BE2C (cell line): ENCODE measurements around the gene RASA1.

Source experiments
- DNase-seq: peaks from one replicate; pipeline ENCODE4 v3.0.0-alpha.2; 2020
- H3K27me3 ChIP-seq: fragments of 250-450 bp; sonication (Bioruptor Pico); 2 replicates; pipeline ENCODE4 v1.5.1; 2020; ENCODE audit warnings: mild to moderate bottlenecking
- H3K36me3 ChIP-seq: fragments of 250-450 bp; sonication (Bioruptor Pico); 2 replicates; pipeline ENCODE4 v1.5.1; 2020; ENCODE audit warnings: mild to moderate bottlenecking
- H3K4me1 ChIP-seq: fragments of 250-450 bp; sonication (Bioruptor Pico); 2 replicates; pipeline ENCODE4 v1.5.1; 2020
- H3K4me3 ChIP-seq: 2 replicates; pipeline ENCODE4 v1.5.1; 2011; ENCODE audit warnings: low read depth, low read length
- H3K9me3 ChIP-seq: fragments of 250-450 bp; sonication (Bioruptor Pico); 2 replicates; pipeline ENCODE4 v1.5.1; 2020
- CTCF ChIP-seq: IDR thresholded peaks from 2 replicates; pipeline ENCODE4 v1.5.1; 2012; ENCODE audit warnings: mild to moderate bottlenecking, low read depth, low read length

The RASA1 gene

GRCh38 chr5:87311405-87312279 is 44.0 kb downstream of the RASA1 start:
- no peak for DNase-seq
- no peaks in the 10 kb centered on the region for H3K9me3 ChIP-seq
- no peak for TF ChIP-seq CTCF

GRCh38 chr5:87313216-87313615 is 45.5 kb downstream of the RASA1 start:
- no peaks in the 10 kb centered on the region for H3K4me1 ChIP-seq
- no peaks in the 10 kb centered on the region for H3K9me3 ChIP-seq
- H3K36me3 ChIP-seq: no peaks in the 10 kb centered on the region
- no peak for TF ChIP-seq CTCF
- no peaks in the 10 kb centered on the region for H3K27me3 ChIP-seq
- DNase-seq: no peak
- H3K4me3 ChIP-seq: no peak overlapping the region

More at GRCh38 chr5:87311405-87312279, 44.0 kb downstream of the RASA1 start:
- Histone ChIP-seq H3K4me1 (no peaks in the 10 kb centered on the region), H3K4me3 (no peak overlapping the region), H3K36me3 (no peaks in the 10 kb centered on the region), H3K27me3 (no peaks in the 10 kb centered on the region)

DNA sequence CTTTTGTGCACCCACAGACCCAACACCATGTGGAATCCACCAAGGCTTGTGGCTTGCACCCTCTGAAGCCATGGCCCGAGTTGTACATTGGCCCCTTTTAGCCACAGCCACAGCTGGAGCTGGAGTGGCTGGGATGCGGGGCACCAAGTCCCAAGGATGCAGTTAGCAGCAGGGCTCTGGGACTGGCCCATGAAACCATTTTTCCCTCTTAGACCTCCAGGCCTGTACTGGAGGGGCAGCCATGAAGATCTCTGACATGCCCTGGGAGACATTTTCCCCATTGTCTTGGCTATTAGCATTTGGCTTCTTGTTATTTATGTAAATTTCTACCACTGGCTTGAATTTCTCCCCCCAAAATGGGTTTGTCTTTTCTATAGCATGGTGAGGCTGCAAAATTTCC is 51.8 kb downstream of the RASA1 start:
- no peak for TF ChIP-seq CTCF
- no peaks in the 10 kb centered on the region for H3K4me1 ChIP-seq
- no peak overlapping the region for H3K4me3 ChIP-seq
- no peaks in the 10 kb centered on the region; the same call in 1 of the 2 replicates for H3K36me3 ChIP-seq
- no peaks in the 10 kb centered on the region for H3K9me3 ChIP-seq
- no peak for DNase-seq
- H3K27me3 ChIP-seq: no peaks in the 10 kb centered on the region

DNA sequence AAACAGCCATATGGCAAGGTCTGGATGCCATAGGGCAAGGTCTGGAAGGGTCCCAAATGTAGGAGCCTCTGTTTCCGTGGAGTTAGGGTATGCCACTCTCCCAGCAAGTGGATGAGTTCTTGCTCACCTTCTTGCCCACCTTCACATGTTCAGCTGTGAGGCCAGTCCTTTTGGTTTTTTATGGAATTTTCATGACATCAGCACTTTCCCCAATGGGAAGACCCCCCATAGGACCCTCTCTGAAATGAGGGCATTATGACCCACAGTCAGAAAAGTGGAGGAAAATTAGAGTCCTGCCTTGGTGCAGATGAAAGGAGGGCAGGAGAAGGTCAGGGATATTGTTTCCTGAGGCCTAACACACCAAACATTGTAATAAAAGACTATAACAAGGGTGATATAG is 53.9 kb downstream of the RASA1 start:
- no peak for TF ChIP-seq CTCF
- no peaks in the 10 kb centered on the region for H3K9me3 ChIP-seq
- no peak overlapping the region for H3K4me3 ChIP-seq
- no peaks in the 10 kb centered on the region; the same call in 1 of the 2 replicates for H3K36me3 ChIP-seq
- no peaks in the 10 kb centered on the region for H3K27me3 ChIP-seq
- H3K4me1 ChIP-seq: no peaks in the 10 kb centered on the region
- no peak for DNase-seq

- no peaks in the 10 kb centered on the region; the same call in 1 of the 2 replicates for H3K36me3 ChIP-seq
- no peak for TF ChIP-seq CTCF
- DNase-seq: no peak
- no peaks in the 10 kb centered on the region for H3K4me1 ChIP-seq
- no peak overlapping the region for H3K4me3 ChIP-seq
- H3K27me3 ChIP-seq: no peaks in the 10 kb centered on the region
- no peaks in the 10 kb centered on the region for H3K9me3 ChIP-seq
Observed at GRCh38 chr5:87322381-87322780, 54.7 kb downstream of the RASA1 start.

GRCh38 chr5:87327998-87328397 is 60.3 kb downstream of the RASA1 start:
- no peak overlapping the region for H3K4me3 ChIP-seq
- no peak for DNase-seq
- no peak for TF ChIP-seq CTCF
- H3K27me3 ChIP-seq: no peaks in the 10 kb centered on the region
- H3K36me3 ChIP-seq: no peaks in the 10 kb centered on the region
- H3K9me3 ChIP-seq: no peaks in the 10 kb centered on the region
- H3K4me1 ChIP-seq: peaks cover 3% of the 10 kb centered on the region; the same call in 1 of the 2 replicates
